Activated CD8-positive, alpha-beta memory T cell treated with anti-CD3 and anti-CD28 coated beads, Interleukin-2, amount 10 ng/mL, durations not matched to agents 7 days and 5 days (primary cell): ENCODE data around the gene UBE2R2. TPM values are rescaled to one million over a fixed set of nuclear protein-coding genes. Genes with fewer than 3 reads are reported as not detected.
A peak's percentile ranks its signal among the peaks of the same experiment; 100 is the strongest.
"Not testable (repeated sequence)": the region's sequence is repeated elsewhere in the genome, so short reads cannot be mapped to it uniquely, and the experiment has no call there.

ENCODE experiments used
- ATAC-seq: fragments of 150-1000 bp; cut with Tn5 transposase; one replicate; pipeline ENCODE4 v1.10.0; 2021; ENCODE audit warnings: moderate library complexity
- CTCF ChIA-PET: fragments of 350-600 bp; sonication (Branson Sonifier 250); formaldehyde crosslinking; loops from one replicate; lab custom pipeline; 2021; ENCODE audit warnings: antibody characterized with exemption; lab: Charles Lee
- DNase-seq: peaks from one replicate; pipeline ENCODE4 v3.0.0-alpha.2; 2020
- H3K27ac Mint-ChIP-seq: one replicate; pipeline ENCODE4 v1.8.0; 2021; ENCODE audit warnings: mild to moderate bottlenecking, mixed read lengths
- H3K27me3 Mint-ChIP-seq: one replicate; pipeline ENCODE4 v1.8.0; 2021; ENCODE audit warnings: mixed read lengths
- H3K36me3 Mint-ChIP-seq: one replicate; pipeline ENCODE4 v1.8.0; 2021; ENCODE audit warnings: mild to moderate bottlenecking, mixed read lengths
- H3K4me1 Mint-ChIP-seq: one replicate; pipeline ENCODE4 v1.8.0; 2021; ENCODE audit warnings: mixed read lengths
- H3K4me3 Mint-ChIP-seq: one replicate; pipeline ENCODE4 v1.8.0; 2021; ENCODE audit warnings: mild to moderate bottlenecking, moderate library complexity, mixed read lengths
- H3K9me3 Mint-ChIP-seq: one replicate; pipeline ENCODE4 v1.8.0; 2022; ENCODE audit warnings: low read depth, mixed read lengths
- total RNA-seq, 2 experiments: library from RNA; stranded (reverse); gene quantifications; one replicate each; pipeline ENCODE4 v1.2.3, GENCODE V29; 2021

UBE2R2 gene
- total RNA-seq, 2 experiments from 2014 or later, result 30.8 to 31.0 TPM

GRCh38 chr9:33858423-33858822 lies 41.5 kb downstream of the UBE2R2 start:
- H3K27me3 Mint-ChIP-seq, result no peaks in the 10 kb centered on the region
- ATAC-seq (no peak), DNase-seq (no peak)
- H3K9me3 Mint-ChIP-seq, result no peaks in the 10 kb centered on the region
- peaks cover 12% of the 10 kb centered on the region for H3K4me1 Mint-ChIP-seq
- H3K36me3 Mint-ChIP-seq, result peaks cover 7% of the 10 kb centered on the region
- no peak overlapping the region for H3K27ac Mint-ChIP-seq
- H3K4me3 Mint-ChIP-seq, result no peak overlapping the region
- CTCF ChIA-PET, result interaction anchor here (1.2 to 1.7 kb wide), 2 partner anchors 44 to 45 kb away, joined by 5 read pairs; no protein-coding TSS in a partner anchor

GRCh38 chr9:33860200-33860871 lies 43.4 kb downstream of the UBE2R2 start:
- ATAC-seq, result no peak
- Mint-ChIP-seq H3K27ac (peak overlapping the region; percentile 17), H3K27me3 (no peaks in the 10 kb centered on the region), H3K36me3 (peaks cover 6% of the 10 kb centered on the region), H3K4me3 (no peak overlapping the region), H3K4me1 (peaks cover 7% of the 10 kb centered on the region), H3K9me3 (no peaks in the 10 kb centered on the region)
- DNase-seq, result no peak
- CTCF ChIA-PET, result interaction anchor here (1.7 kb wide), 1 partner anchor 46 kb away, joined by 5 read pairs; no protein-coding TSS in a partner anchor

GRCh38 chr9:33861917-33862453 lies 45.0 kb downstream of the UBE2R2 start:
- H3K4me3 Mint-ChIP-seq, result no peak overlapping the region
- CTCF ChIA-PET, result no interaction called here
- H3K9me3 Mint-ChIP-seq, result no peaks in the 10 kb centered on the region
- peaks cover 6% of the 10 kb centered on the region for H3K4me1 Mint-ChIP-seq
- no peak for DNase-seq
- H3K36me3 Mint-ChIP-seq, result peaks cover 6% of the 10 kb centered on the region
- no peaks in the 10 kb centered on the region for H3K27me3 Mint-ChIP-seq
- ATAC-seq, result no peak
- H3K27ac Mint-ChIP-seq, result no peak overlapping the region

- not testable (repeated sequence) for H3K27ac Mint-ChIP-seq, H3K36me3 Mint-ChIP-seq, H3K4me3 Mint-ChIP-seq, H3K4me1 Mint-ChIP-seq, H3K9me3 Mint-ChIP-seq, H3K27me3 Mint-ChIP-seq, ATAC-seq, DNase-seq
- CTCF ChIA-PET, result interaction anchor here (0.7 kb wide), 1 partner anchor 14 kb away, joined by 3 read pairs; no protein-coding TSS in a partner anchor
Measured at GRCh38 chr9:33863027-33863426, 46.1 kb downstream of the UBE2R2 start.

- ATAC-seq (no peak), DNase-seq (no peak)
- Mint-ChIP-seq H3K4me1 (peaks cover 5% of the 10 kb centered on the region), H3K9me3 (no peaks in the 10 kb centered on the region), H3K27ac (no peak overlapping the region), H3K4me3 (no peak overlapping the region), H3K36me3 (peaks cover 4% of the 10 kb centered on the region), H3K27me3 (no peaks in the 10 kb centered on the region)
- CTCF ChIA-PET, result no interaction called here
Measured at GRCh38 chr9:33867747-33868439, 50.9 kb downstream of the UBE2R2 start.

DNA sequence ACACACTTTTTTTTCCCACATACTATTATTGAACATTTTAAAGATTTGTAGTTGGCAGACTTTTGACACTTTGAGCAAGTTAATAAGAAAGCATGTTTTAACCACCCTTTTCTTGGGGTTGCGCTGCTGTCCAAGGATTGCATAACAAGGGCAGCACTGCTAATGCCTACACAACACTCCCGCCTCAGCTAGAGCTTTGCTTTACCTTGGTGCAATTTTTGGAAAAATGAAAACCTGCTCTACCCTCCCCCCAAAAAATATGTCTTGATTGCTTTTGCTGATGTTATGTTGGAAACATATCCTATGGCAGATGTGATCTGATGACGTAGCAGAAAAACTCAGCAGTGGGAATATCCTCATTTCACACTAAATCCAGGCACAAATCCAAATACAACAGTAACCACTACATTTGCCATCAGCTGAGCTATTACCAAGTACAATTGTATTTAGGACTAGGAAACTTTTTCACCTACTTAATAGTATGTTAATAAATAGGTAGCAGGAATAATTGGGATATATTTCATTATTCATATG lies 51.5 kb downstream of the UBE2R2 start:
- Mint-ChIP-seq H3K36me3 (peaks cover 4% of the 10 kb centered on the region), H3K27ac (no peak overlapping the region), H3K27me3 (no peaks in the 10 kb centered on the region), H3K9me3 (no peaks in the 10 kb centered on the region), H3K4me1 (peaks cover 5% of the 10 kb centered on the region), H3K4me3 (no peak overlapping the region)
- CTCF ChIA-PET, result no interaction called here
- ATAC-seq (no peak), DNase-seq (no peak)

- CTCF ChIA-PET, result interaction anchor here (1.4 kb wide), 1 partner anchor 11 kb away, joined by 4 read pairs; no protein-coding TSS in a partner anchor
- not testable (repeated sequence) for H3K27me3 Mint-ChIP-seq, H3K27ac Mint-ChIP-seq, H3K9me3 Mint-ChIP-seq, H3K4me3 Mint-ChIP-seq, DNase-seq, H3K36me3 Mint-ChIP-seq, ATAC-seq, H3K4me1 Mint-ChIP-seq
Measured at GRCh38 chr9:33869243-33869642, 52.3 kb downstream of the UBE2R2 start.

DNA sequence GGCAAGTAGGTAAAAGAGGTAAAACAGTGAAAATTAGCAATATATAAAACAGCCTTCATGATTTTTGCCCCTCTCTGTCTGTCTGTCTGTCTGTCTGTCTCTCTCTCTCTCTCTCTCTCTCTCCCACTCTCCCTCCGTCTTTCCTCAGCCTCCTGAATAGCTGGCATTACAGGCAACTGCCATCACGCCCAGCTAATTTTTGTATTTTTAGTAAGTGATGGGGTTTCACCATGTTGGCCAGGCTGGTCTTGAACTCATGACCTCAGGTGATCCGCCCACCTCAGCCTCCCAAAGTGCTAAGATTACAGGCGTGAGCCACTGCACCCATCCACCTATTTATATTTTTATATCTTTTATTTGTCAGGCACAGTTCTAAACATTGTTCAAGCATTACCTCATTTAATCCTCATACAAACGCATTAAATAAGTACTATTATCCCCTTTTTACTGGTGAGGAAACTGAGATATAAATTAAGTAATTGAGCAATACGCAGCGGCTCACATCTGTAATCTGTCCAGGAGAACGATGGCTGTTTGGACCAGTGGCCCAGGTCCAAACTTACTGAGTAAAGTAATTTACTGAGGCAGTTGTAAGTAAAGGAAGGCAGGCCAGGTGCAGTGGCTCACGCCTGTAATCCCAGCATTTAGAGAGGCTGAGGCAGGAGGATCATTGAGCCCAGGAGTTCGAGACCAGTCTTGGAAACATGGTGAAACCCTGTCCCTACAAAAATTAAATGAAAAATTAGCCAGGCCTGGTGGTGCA lies 60.9 kb downstream of the UBE2R2 start:
- ATAC-seq, result no peak
- DNase-seq, result no peak
- peaks cover 2% of the 10 kb centered on the region for H3K36me3 Mint-ChIP-seq
- no peaks in the 10 kb centered on the region for H3K9me3 Mint-ChIP-seq
- H3K4me1 Mint-ChIP-seq, result peaks cover 9% of the 10 kb centered on the region
- CTCF ChIA-PET, result no interaction called here
- H3K27ac Mint-ChIP-seq, result no peak overlapping the region
- H3K27me3 Mint-ChIP-seq, result no peaks in the 10 kb centered on the region
- no peak overlapping the region for H3K4me3 Mint-ChIP-seq

- CTCF ChIA-PET, result no interaction called here
- ATAC-seq, result no peak
- Mint-ChIP-seq H3K36me3 (peaks cover 2% of the 10 kb centered on the region), H3K4me3 (no peak overlapping the region), H3K27me3 (no peaks in the 10 kb centered on the region), H3K27ac (no peak overlapping the region), H3K9me3 (no peaks in the 10 kb centered on the region), H3K4me1 (peaks cover 13% of the 10 kb centered on the region)
- DNase-seq, result no peak
Measured at GRCh38 chr9:33878691-33879366, 61.9 kb downstream of the UBE2R2 start.

DNA sequence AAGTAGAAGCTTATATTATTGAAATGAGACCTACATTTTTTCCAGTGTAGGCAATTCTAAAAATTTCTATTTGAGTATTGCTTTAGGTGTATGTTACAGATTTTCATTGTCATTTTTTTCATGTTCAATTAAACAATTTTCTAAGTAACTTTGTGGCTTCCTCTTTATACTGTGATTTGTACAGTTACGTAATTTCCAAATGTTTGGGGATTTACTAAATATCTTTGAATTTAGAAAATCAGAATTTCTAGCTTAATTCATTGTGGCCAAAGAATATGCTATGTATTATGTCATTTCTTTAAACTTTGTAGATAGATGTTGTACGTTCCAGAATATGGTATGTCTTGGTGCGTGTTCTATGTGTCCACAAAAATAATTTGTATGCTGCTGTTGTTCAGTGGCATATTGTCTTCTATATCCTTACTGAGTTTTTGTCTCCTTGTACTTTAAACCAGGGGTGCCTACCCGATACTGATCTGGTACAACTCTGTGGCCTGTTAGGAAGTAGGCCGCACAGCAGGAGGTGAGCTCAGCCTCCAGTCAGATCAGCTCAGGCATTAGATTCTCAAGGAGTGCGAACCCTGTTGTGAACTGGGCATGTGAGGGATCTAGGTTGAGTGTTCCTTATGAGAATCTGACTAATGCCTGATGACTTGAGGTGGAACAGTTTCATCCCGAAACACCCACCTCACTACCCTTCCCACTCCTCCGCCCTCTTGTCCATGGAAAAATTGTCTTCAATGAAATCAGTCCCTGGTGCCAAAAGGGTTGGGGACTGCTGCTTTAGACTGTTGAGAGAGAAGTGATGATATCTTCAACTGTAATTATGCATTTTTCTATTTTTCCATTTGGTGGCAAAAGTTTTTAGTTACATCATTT lies 63.5 kb downstream of the UBE2R2 start:
- H3K9me3 Mint-ChIP-seq, result no peaks in the 10 kb centered on the region

DNA sequence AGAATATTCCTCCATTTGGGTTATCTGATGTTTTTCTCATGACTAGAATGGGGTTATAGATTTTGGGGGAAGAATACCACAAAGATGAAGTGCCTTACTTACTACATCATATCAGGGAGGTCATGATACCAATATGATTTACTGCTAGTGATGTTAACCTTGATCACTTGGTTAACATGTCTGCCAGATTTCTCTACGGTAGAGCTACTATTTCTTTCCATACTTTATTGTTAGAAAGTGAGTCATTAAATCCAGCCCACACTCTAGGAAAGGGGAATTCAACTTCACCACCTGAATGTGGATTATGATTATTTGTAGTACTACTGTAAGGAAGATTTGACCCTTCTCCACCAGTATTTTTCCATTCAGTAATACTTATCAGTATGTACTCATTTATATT lies 64.7 kb downstream of the UBE2R2 start:
- Mint-ChIP-seq H3K4me3 (no peak overlapping the region), H3K36me3 (peaks cover 2% of the 10 kb centered on the region), H3K27ac (no peak overlapping the region), H3K4me1 (peaks cover 11% of the 10 kb centered on the region), H3K9me3 (no peaks in the 10 kb centered on the region), H3K27me3 (no peaks in the 10 kb centered on the region)
- no peak for ATAC-seq
- no peak for DNase-seq
- CTCF ChIA-PET, result no interaction called here

More for the DNA sequence above, 63.5 kb downstream of the UBE2R2 start:
- ATAC-seq (no peak), DNase-seq (no peak)
- CTCF ChIA-PET, result interaction anchor here (1.1 kb wide), 1 partner anchor 10 kb away, joined by 3 read pairs; no protein-coding TSS in a partner anchor
- Mint-ChIP-seq H3K27me3 (no peaks in the 10 kb centered on the region), H3K27ac (no peak overlapping the region), H3K4me3 (no peak overlapping the region), H3K4me1 (peaks cover 13% of the 10 kb centered on the region), H3K36me3 (peaks cover 2% of the 10 kb centered on the region)
